Bronchial epithelial cell (primary cell): Measurements from ENCODE around the gene DENND1C. TPM values are rescaled to one million over a fixed set of nuclear protein-coding genes. Genes with fewer than 3 reads are reported as not detected.
"Not testable (repeated sequence)": the region's sequence is repeated elsewhere in the genome, so short reads cannot be mapped to it uniquely, and the experiment has no call there.

Source experiments
- DNase-seq: peaks from one replicate; pipeline ENCODE4 v3.0.0-alpha.2; 2010; ENCODE audit warnings: low read depth
- FAIRE-seq: peaks from 2 replicates; lab custom pipeline; 2011; peaks lifted over from hg19 to GRCh38; lab: Jason Lieb, UNC
- H3K27me3 ChIP-seq: 2 replicates; pipeline ENCODE4 v1.5.1; 2011; ENCODE audit warnings: low read length; ENCODE audit not compliant: control insufficient read depth, insufficient read depth
- H3K36me3 ChIP-seq: 2 replicates; pipeline ENCODE4 v1.5.1; 2011; ENCODE audit warnings: low read length; ENCODE audit not compliant: control insufficient read depth, insufficient read depth
- H3K4me3 ChIP-seq: 2 replicates; pipeline ENCODE4 v1.5.1; 2011; ENCODE audit warnings: mild to moderate bottlenecking, low read depth, low read length, control low read depth
- CTCF ChIP-seq: IDR thresholded peaks from 2 replicates; pipeline ENCODE4 v1.5.1; 2011; ENCODE audit warnings: mild to moderate bottlenecking, moderate library complexity, low read length, control low read depth, inconsistent platforms; ENCODE audit not compliant: insufficient read depth, severe bottlenecking
- total RNA-seq: library from RNA; depleted of rRNA; stranded (reverse); fragments of >200 nt; gene quantifications from 2 replicates; pipeline ENCODE4 v1.2.1, GENCODE V29; 2014

The DENND1C gene
- total RNA-seq, 1 donor from 2014 or later: under 0.01 TPM

- DNase-seq (no peak), FAIRE-seq (no peak)
- Histone ChIP-seq H3K36me3 (no peaks in the 10 kb centered on the region), H3K4me3 (no peak overlapping the region), H3K27me3 (no peaks in the 10 kb centered on the region)
- TF ChIP-seq CTCF: no peak
Observed at GRCh38 chr19:6429419-6430221, 52.0 kb downstream of the DENND1C start.

- not testable (repeated sequence) for H3K36me3 ChIP-seq, H3K27me3 ChIP-seq, FAIRE-seq, H3K4me3 ChIP-seq, DNase-seq
Observed at GRCh38 chr19:6428692-6429418, 52.7 kb downstream of the DENND1C start.

GRCh38 chr19:6427131-6427530 lies 54.5 kb downstream of the DENND1C start:
- Histone ChIP-seq H3K27me3 (no peaks in the 10 kb centered on the region), H3K36me3 (no peaks in the 10 kb centered on the region), H3K4me3 (no peak overlapping the region)
- no peak for FAIRE-seq
- no peak for DNase-seq
- no peak for TF ChIP-seq CTCF

- Histone ChIP-seq H3K27me3 (no peaks in the 10 kb centered on the region), H3K36me3 (peaks cover 7% of the 10 kb centered on the region), H3K4me3 (peak overlapping the region; percentile 26)
- DNase-seq (no peak), FAIRE-seq (no peak)
- peak; percentile 19 for TF ChIP-seq CTCF
Observed at GRCh38 chr19:6425732-6426620, 55.6 kb downstream of the DENND1C start.

GRCh38 chr19:6424939-6425731 lies 56.5 kb downstream of the DENND1C start:
- DNase-seq: peak; percentile 100
- peak overlapping the region; percentile 66 for H3K4me3 ChIP-seq
- peak; percentile 100 for FAIRE-seq
- no peaks in the 10 kb centered on the region for H3K27me3 ChIP-seq
- peaks cover 13% of the 10 kb centered on the region for H3K36me3 ChIP-seq
- no peak for TF ChIP-seq CTCF
